ENCODE data around the gene EFNA4.
A peak's percentile ranks its signal among the peaks of the same experiment; 100 is the strongest.
"Not testable (repeated sequence)": the region's sequence is repeated elsewhere in the genome, so short reads cannot be mapped to it uniquely, and the experiment has no call there.

The EFNA4 gene

DNA sequence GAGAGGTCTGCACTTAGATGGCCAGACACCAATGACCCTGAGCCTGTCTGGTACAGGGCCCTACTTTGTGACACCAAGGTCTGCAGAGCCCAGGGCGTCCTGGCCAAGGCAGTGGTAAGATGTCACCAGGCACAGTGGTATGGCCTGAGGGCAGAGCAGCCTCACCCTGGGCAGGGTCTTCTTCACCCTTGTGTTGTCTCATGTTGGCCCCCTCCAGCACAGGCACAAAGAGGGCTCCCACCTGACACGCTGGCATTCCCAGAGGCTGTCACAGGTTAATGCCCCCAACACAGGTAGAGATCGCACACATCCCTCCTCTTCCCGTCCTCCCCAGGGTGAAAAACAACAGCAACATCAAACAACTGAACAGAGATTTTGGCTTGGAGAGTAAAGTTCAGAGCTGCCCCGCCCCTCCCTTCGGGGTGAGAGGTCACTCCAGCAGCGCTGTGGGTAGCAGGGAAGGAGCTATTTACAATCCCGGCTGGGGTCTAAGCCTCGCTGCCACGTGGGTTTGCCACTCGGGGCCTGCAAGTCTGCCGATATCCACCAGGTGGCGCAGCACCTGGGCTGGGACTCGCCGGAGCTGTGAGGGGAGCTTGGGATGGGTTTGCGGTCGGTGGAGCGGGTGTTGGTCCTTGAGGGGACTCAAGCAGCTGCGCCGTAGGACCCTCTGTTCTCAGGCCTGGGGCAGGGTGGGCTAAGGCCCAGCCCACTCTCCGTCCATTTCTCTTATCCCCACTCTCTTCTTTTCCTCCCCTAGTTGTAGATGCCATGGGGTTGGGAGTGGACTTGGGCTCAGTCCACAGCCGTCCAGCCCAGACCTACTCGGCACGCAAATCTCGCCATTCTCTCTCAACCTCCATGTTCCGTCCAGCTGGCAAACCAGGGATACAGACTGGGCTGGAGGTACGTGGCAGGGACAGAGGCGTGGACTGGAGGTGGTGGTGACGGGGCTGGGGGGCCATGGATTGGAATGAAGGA, 27.8 kb downstream of the EFNA4 start:
- DNase-seq, result peak; percentile 74

DNA sequence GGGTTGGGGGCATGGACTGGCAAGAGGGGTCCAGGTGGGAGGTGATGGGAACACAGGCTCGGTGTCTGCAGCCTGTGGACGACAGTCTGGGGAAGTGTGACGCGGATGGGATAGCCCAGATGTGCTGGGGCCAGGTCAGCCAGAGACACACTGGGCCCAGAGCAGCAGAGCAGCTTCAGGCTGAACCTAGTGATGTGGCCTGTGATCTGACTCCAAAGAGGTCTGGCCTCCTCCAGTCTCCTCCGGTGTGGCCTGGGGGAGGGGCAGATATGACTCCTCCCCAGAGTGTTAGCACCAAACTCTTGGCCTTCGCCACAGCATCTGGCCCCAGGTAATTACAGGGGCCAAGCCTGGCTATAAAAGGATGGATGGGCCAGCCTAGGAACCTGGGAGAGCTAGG, 28.6 kb downstream of the EFNA4 start:
- no peak for DNase-seq

DNA sequence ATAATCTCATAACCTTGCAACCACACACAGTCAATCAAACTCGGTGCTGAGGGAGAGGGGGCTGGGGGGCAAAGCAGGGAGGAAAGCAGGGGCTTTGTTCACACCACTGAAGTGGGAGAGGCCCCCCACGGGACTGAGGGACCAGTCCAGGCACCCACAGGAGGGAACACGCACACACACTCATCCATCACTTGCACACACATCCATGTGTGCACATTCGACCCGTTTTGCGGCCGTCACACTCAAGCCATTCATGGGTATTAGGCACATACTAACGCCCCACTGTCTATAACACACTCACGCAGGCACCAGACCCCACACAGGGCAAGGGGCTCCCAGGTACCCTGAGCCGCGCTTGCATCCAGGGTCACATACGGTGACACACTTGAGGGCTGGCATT, 29.1 kb downstream of the EFNA4 start:
- DNase-seq, result no peak

DNA sequence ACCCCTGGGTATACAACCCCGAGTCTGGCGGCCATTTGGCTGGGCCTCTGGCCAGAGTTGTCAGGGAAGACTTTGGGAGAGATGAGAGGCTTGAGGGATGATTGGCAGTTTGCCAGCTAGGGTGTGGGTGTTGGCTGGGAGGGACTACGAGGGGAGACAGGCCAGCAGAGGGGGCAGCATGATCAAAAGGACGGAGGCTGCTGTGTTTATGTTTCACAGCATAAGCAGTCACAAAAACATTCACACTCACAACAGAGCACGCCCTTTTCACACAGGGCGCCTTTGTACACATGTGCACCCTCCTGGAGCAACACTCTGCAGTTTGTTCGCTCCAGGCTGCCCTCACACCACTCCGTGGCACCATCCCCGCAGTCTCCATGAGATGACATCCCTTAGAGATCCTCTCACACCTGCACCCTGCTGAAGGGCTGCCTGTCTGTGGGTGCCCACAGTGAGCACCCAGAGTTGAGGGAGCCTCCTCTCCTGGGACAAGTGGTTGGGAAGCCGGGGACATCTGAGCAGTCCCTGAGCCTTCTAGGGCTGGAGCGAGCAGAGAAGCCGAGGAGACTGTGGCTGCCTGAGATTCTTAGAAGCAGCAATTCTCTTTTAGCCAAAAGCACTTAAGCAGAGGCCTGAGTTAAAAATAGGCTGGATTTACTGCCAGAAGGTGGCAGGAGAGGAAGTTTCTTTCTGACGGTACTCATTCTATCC, 30.5 kb downstream of the EFNA4 start:
- DNase-seq, result peak; percentile 27

DNA sequence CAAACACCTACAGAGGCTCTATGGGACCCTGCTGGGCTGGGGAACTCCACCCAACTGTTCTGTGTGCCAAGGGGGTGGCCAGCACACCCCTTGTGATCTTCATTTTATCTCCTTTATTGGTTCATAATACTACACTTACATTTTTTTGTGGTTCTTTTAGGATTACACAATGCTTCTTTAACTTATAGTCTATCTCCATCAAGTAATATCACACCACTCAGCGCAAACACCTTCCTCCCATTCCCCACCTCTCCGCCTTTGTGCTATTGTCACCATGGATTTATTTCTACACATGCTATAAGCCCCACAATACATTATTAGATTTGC, 31.0 kb downstream of the EFNA4 start:
- no peak for DNase-seq

DNA sequence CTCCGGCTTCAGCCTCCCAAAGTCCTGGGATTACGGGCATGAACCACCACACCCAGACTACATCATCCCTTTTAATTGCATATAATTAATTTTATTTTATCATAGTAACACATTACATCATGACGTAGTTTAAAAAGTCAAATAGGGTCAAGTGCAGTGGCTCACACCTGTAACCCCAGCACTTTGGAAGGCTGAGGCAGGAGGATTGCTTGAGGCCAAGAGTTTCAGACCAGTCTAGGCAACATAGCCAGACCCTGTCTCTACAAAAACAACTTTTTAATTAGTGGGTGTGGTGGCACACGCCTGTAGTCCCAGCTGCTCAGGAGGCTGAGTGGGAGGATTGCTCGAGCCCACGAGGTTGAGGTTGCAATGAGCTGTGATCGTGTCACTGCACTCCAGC, 35.8 kb downstream of the EFNA4 start:
- DNase-seq, result no peak

DNA sequence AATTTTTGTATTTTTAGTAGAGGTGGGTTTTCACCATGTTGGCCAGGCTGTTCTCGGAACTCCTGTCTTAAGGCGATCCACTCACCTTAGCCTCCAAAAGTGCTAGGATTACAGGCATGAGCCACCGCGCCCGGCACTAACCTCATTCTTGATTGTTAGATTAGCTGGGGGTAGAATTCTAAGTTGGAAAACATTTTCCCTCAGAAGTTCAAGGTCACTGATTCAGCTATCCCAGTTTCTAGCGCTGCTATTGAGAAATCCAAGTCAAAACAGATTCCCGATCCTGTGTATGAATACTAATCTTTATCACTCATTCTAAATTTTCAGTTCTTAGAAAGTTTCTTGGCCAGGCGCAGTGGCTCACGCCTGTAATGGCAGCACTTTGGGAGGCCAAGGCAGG, 39.8 kb downstream of the EFNA4 start:
- no peak for DNase-seq

DNA sequence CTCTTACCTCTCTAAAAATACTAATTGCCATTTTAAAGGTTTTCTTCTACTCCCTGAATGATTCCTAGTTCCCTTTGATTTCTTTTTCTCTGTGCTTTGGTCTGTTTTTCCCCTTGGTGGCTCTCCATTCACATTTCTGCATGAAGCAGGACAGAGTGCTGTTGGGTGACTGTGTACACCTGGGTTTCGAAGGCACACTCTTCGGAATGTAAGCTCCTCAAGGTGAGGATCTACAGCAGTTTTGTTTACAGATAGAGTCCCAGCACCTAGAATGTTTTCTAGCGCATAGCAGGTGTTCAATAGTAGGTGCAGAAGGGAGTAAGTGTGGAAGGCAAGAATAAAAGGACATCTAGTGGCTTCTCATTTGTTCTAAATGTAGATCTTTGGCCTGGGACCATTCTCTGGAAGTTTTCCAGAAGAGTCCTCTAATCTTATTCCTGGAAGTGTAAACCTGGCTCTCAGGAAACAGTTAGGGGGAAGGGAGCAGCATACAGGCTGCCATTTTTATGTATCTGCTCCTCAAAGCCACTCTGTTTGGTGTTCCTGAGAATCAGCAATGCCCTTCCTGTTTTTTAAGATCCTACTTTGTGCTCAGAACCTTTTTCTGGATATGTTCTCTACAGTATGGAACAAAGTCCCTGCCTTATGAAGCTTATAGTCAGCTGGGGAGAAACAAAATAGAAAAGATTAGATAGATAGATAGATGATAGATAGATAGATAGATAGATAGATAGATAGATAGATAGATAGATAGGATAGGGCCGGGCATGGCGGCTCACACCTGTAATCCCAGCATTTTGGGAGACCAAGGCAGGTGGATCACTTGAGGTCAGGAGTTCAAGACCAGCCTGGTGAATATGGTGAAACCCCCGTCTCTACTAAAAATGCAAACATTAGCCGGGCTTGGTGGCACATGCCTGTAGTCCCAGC, 41.3 kb downstream of the EFNA4 start:
- DNase-seq, result no peak

DNA sequence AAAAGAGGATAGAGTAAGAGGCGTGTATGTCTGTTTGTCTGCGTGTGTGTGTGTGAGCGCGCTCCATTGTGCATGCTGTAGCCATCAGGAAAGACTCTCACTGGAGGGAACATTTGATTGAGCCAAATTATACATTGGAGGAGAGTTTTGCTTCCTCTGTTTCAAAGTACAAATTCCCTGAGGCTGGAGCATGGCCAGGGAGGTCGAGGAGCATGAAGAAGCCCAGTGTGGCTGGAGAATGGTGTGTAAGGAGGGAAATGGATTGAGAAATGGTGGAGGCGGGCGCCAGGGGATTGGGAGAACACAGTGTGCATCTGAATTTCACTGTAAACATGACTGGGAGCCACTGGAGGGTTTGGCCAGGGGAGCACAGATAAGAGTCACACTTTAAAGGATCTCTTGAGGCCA, 42.1 kb downstream of the EFNA4 start:
- no peak for DNase-seq

DNA sequence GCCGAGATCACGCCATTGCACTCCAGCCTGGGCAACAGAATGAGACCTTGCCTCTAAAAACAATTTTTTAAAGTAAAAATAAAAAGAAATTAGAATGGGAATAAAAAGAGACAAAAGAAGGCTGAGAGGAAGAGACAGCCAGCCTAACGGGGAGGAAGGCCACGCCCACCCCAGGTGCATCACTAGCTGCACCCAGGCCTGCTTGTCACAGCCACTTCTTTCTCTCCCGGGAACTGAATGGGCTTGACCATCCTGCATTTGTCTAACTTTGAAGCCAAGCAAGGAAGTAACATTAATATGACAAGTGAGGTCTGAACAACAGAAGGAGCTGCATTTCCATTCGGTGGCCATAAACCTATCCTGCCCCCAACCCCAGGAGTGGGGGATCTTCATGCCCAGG, 43.3 kb downstream of the EFNA4 start:
- DNase-seq, result no peak

DNA sequence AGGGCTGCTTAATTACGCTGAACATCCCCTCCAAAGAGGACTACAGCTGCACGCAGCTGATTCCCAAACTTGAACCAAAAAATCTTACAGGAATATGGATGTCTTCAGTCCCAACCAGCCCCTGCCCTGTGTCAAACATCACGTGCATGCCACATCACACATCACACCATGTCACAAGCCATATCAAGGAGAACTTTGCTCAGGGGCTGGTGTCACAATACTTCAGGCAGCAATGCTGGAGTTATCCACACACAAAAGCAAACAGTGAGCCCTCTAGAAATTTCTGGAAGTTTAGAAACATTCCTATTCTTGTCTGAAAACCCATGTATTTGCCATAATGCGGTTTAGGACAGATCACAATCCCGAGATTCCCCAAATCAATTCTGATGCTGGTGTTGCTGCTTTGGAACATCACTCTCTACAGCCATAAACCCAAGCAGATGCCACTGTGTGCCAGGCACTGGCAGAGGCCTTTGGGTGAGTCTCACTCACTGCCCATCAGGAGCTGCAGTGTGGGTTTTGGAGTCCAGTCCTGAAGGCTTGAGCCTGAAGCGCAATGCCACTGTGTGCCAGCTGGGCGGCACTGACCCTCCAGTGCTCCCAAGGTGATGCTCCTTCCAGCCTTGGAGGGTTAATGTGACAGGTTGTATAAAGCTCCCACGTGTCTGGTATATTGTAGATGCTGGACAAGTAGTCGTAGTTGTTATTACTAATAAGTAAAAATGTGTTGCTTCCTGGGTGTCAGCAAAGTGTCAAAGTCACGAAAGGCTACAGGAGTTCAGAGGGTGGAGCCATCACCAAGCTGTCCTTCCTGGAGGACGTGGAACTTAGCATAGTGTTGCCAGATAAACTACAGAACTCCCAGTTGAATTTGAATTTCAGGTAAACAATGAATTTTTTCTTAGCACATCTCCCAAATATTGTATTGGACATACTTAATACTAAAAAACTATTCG, 44.0 kb downstream of the EFNA4 start:
- DNase-seq, result no peak

DNA sequence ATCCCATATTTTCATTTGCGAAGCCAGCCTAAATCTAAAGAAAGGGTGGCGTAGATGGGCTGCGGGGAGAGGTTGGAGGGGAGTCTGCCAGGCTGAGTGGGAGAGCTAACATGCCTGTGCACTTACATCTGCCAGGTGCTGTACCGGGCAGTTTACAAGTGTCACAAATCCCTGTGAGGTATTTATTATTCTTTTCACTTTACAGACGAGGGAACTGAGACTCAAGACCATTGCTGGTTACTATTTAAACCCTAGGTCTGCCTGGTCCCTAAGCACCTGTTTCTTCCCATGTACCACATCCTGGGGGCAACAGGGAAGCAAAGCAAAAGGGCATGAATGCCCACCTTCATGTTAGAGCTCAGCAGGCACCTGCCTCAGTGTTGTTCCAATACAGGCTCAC, 44.8 kb downstream of the EFNA4 start:
- DNase-seq, result no peak

DNA sequence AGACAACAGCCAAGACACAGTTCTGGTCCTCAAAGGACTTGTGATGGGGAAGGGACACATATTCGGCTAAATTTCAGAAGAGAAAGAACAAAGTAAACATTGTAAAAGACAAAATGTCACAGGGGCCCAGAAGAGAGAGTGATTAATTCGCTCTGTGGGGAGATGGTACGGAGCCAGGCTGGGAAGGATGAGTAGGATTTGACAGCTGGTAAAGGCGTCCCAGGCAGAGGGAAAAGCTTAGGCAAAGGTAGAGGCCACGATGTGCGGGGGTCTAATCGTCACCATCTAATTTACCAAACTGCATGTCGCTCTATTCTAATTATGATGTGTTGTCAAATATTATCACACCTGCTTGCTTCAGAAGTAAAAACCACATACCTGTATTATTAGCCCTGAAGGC, 46.8 kb downstream of the EFNA4 start:
- DNase-seq, result no peak

DNA sequence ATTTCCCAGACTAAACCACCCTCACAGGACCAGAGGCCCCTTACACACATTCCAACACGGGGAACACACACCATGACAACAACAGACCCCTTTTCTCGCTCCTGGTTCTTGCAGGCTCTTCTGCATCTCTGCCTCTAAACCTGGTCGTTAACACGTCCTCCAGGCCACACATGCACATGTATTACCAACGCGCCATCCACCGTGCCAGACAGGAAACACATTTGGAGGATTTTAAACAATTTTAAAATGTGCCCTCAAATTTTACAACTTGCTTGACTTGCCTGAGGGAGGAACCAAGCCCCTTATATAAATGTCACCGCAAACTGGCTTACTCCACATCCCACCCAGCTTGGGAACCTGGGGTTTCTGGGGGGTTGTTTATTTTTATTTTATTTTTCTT, 47.3 kb downstream of the EFNA4 start:
- DNase-seq, result no peak

DNA sequence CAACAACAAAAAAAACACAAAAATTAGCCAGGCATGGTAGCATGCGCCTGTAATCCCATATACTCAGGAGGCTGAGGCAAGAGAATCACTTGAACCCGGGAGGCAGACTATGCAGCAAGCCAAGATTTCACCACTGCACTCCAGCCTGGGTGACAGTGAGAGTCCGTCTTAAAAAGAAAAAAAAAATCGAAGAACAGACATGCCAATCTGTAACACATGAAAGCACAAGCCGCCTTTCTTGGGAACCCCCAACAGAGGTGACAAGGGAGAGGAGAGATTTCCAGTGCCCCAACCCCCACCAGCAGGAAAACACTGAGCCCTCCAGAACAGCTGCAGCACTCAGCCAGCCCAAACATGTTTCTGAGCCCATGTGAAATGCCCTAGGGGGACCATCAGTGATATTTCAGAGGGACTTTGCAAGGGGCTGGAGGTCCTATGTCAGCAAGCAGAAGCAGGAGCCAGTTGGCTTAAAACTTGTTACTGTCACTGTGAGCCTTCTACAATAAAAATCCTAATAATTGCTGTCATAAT, 50.0 kb downstream of the EFNA4 start:
- no peak for DNase-seq

DNA sequence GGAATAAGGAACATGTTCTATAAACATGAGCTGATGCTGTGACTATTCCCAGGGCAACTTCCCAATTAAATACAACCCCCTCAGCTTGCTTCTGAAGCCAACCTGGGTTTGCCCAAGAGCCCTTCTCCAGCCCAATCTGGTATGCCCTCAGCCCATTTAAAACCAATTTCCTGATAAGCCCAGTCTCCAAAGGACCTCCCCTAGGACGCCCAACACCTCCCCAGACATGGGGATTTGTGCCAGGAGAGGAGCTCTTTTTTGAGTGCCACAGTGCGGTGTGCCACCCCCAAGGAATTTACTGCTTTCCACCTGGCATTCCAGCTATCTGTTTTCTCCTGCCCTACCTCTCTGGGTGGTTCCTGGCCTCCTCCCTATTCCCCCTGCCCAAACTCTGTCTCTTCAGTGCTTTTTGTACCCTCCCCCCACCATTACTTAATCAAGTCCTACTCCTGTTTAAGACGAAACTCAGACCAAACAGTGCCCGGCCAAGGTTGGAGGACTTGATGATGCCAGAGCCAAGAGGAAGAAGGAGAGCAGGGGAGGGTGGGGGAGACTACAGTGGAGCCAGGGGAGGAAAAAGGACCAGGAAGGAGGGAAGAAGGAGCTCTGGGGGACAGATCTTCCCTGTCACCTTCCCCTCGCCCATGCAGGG, 52.7 kb downstream of the EFNA4 start:
- DNase-seq, result no peak

DNA sequence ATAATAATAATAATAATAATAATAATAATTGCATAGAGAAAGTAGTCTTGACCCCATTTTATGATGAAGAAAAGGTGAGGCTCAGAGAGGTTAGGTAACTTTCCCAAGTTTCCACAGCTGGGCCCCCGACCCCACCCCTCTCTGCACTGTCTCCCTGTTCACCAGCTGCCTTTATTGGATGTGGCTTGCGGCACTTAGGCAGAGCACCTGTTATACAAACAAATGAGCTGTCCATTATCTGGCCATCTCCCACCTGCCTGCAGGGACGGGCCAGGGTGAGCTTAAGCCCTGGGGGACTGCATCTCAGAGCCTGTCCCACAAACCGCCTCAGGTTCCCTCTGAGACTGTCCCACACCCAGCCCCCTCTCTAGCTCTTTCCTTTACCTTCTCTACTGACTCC, 54.1 kb downstream of the EFNA4 start:
- no peak for DNase-seq

DNA sequence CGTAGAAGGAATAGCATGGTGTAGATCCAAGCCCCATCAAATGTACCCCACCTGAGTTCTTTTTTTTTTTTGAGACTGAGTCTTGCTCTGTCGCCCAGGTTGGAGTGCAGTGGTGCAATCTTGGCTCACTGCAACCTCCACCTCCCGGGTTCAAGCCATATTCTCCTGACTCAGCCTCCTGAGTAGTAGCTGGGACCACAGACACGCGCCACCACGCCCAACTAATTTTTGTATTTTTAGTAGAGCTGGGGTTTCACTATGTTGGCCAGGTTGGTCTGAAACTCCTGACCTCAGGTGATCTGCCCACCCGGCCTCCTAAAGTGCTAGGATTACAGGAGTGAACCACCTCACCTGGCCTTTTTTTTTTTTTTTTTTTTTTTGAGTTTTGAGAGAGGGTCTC, 54.5 kb downstream of the EFNA4 start:
- not testable (repeated sequence) for DNase-seq

Measured in CD4-positive, alpha-beta T cell treated with Interleukin-4 for 4 hours (primary cell).